NCI-H146 (cell line): ENCODE measurements around the gene TMC5.
"Not testable (repeated sequence)": the region's sequence is repeated elsewhere in the genome, so short reads cannot be mapped to it uniquely, and the experiment has no call there.

Experiments
- DNase-seq: peaks from one replicate; lab custom pipeline; 2025; lab: John Stamatoyannopoulos, UW

TMC5 gene, protein sequence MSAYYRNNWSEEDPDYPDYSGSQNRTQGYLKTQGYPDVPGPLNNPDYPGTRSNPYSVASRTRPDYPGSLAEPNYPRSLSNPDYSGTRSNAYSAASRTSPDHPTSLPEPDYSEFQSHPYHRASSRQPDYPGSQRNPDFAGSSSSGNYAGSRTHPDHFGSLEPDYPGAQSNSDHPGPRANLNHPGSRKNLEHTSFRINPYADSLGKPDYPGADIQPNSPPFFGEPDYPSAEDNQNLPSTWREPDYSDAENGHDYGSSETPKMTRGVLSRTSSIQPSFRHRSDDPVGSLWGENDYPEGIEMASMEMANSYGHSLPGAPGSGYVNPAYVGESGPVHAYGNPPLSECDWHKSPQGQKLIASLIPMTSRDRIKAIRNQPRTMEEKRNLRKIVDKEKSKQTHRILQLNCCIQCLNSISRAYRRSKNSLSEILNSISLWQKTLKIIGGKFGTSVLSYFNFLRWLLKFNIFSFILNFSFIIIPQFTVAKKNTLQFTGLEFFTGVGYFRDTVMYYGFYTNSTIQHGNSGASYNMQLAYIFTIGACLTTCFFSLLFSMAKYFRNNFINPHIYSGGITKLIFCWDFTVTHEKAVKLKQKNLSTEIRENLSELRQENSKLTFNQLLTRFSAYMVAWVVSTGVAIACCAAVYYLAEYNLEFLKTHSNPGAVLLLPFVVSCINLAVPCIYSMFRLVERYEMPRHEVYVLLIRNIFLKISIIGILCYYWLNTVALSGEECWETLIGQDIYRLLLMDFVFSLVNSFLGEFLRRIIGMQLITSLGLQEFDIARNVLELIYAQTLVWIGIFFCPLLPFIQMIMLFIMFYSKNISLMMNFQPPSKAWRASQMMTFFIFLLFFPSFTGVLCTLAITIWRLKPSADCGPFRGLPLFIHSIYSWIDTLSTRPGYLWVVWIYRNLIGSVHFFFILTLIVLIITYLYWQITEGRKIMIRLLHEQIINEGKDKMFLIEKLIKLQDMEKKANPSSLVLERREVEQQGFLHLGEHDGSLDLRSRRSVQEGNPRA

DNA sequence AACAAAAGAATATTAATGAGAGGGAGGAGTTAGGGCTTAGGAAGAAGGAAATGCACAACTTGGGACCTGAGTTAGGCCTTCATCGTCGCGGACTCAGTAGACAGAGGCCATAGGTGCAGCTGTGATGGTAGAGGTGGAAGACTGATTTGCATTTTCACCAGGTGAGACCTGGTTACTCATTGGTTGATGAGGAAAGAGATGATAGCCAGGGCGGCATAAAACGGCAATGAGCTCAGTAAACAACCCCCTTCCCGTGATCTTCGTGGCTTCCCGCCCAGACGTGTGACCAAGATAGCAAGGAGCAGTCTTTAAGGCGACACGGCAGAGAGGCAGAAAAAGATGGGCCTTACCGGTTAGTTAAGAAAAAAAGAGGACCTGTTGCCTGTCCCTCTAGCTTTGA, at the start of gene TMC5:
Gene TMC5 (plus strand): TSS at position 244 of the 400 bp plus-strand sequence. CDS start 22,156 bp downstream, outside the sequence.
- DNase-seq, result no peak

DNA sequence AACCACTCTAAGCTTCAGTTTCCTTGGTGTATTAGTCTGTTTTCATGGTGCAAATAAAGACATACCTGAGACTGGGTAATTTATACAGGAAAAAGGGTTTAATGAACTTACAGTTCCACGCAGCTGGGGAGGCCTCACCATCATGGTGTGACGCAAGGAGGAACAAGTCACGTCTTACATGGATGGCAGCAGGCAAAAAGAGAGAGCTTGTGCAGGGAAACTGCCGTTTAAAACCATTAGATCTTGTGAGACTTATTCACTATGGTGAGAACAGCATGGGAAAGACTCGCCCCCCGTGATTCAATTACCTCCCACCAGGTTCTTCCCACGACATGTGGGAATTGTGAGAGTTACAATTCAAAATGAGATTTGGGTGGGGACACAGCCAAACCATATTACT, 45.1 kb upstream of the TMC5 start:
- not testable (repeated sequence) for DNase-seq

DNA sequence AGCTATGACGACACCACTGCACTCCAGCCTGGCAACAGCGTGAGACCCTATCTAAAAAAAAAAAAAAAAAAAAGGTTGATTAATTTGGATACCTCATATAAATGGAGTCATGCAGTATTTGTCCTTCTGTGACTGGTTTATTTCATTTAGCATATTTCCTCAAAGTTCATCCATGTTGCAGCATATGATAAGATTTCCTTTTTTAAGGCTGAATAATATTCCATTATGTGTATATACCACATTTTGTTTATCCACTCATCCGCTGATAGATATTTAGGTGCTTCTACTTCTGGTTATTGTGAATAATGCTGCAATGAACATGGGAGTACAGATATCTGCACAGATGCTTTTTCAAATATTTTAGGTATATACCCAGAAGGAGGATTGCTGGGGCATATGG, 43.3 kb upstream of the TMC5 start:
- DNase-seq, result no peak

DNA sequence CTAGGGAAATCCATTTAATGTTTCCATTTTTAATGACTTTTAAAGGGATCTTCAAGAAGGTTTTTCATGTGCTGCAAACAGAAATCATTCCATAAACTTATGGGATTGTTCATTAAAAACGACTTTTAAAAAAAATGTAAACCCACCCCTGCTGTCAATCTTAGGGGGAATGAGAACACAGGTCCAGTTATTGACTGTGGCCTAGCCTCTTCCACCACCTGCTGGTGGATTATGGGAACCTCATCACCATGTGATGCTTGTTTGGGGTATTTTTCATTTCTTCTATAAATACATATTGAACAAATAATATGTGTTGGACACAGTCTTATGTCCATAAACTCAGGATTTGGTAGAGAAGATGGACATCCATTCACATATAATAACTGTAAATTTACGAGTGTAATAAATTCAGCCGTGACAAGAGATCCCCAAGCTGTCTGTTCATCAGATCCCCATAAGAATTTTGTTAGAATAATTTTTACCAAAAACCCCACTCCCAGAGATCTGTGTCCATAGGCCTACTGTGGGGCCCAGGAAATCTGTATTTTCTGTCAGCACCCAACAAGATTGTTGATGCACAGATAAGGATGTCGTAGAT, 42.0 kb upstream of the TMC5 start:
- DNase-seq, result peak; percentile 60

DNA sequence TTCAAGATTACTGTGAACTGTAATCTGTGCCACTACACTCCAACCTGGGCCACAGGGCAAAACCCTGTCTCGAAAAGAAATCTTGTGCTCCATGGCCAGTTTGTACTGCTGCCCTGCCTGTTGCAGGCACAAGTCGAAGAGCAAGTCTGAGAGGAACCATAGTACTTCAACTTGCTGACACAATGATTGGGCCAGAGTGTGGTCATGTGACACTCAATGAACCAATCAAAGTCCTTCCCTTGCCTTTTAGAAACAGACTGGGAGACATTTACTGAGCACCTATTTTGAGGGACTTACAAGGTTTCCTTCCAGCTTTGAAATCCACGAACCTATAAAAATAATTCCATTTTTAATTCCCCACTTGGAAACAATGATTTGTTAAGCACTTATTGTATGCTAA, 39.8 kb upstream of the TMC5 start:
- DNase-seq, result no peak

DNA sequence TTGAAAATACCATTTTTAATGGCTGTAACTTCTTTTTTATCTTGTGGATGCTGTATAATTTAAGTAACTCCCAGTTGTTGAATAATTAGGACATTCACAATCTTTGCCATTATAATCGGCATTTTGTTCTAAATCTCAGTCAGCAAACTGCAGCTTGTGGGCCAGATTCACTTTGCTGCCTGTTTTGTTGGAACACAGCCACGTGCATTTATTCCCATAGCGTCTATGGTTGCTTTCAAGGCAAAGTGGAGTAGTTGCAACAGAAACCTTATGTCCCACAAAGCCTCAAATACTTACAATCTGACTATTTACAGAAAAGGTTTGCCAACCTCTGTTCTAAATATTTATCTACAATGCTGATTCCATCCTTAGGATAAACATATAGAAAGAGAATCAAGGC, 39.2 kb upstream of the TMC5 start:
- DNase-seq, result no peak

DNA sequence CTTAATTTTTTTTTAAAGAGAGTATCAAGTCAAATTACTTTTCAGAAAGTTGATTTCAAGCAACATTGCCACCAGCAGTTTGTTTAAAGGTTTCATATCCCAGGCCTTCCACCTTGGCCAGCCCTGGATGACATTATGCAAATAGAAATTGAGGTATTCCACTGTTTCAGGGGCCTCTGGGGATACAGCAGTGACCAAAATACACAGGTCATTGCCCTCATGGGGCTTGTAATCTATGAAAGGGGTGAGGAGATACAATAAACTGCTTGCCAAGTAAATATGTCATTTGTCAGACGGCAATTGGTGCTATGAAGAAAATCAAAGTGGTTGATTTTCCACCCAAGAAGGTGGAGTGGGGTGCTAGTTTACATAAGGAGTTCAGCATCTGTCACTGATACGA, 37.8 kb upstream of the TMC5 start:
- DNase-seq, result no peak

DNA sequence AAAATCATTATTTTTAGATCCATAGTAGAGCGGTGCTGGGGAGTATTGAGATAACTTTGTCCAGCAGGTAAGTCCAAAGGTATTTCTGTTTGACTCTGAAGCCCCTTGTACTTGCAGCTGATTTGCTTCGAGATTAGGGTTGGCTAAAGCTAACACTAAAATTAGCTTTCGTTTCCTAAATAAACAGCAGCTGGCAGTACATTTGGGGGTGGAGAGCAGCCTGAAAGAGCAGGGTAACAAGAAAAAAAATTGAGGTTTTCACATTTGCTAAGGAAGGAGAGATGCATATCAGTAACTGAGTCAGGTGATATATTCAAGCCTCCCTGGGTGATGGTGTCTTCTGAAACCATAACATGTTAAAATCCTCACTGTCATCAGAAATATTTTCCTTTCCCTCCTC, 37.4 kb upstream of the TMC5 start:
- DNase-seq, result no peak

DNA sequence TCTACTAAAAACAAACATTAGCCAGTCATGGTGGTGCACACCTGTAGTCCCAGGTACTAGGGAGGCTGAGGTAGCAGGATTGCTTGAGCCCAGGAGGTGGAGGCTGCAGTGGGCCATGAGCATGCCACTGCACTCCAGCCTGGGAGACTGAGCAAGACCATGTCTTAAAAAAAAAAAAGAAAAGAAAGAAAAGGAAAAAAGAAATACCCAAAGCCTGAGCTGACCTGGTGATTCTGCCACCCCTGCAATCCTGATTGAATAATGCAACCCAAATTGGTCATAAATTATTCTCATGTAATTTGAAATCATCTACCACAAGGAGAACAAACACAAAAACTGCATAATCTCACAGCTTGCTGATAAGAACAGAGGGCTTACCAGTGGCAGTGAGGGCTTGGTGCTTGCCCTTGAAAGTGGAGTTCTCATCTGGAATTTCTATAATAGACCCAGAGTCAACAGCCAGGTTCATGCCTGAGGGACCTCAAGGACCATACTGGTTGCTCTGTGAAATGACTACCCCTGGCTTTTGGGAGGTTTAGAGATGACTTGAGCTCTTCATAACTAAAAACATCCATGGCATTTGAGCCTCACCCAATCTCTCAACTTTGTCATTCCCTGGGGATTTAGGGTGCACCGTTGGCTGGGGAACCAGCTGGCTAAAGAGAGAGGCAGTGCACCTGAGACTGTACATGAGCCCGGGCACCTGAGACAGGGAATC, 35.4 kb upstream of the TMC5 start:
- DNase-seq, result peak; percentile 83

DNA sequence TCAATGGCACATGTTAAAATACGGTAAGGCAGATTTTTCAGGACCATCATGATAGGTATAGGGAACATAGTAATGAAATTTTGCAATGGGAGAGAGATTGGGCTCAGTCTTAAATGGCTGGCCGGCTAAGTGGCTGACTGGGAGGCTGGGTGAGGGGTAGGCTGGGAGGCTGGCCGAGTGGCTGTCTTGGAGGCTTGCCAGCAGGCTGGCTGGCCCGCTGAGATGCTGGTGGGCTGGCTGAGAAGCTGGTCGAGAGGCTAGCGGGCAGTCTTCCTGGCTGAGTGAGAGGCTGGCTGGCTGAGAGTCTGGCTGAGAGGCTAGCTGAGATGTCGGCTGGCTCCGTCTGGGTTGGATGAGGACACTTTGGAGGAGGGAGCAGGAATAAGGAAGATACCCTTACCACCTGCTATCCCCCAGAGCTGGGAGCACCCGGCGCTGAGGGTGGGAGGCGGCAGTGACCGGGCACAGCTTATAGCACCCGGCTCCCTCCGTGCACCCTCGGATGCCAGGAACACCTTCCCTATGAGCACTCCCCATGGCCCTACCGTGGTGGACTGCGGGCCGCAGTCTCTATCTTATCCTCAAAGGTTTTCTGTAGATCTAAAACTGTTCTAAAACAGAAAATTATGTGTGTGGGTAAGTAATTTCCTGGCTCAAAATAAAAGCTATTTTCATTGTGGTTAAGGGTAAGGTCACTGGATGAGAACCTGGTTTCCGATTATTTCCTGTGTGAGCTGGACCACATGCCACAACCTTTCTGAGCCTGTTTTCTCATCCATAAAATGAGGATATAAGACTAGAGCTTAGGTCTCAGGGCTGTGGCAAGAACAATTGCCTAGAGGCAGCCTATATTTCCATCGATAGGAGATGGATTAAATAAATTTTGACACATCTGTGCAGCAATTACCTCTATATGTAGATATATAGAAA, 34.5 kb upstream of the TMC5 start:
- DNase-seq, result peak; percentile 72

DNA sequence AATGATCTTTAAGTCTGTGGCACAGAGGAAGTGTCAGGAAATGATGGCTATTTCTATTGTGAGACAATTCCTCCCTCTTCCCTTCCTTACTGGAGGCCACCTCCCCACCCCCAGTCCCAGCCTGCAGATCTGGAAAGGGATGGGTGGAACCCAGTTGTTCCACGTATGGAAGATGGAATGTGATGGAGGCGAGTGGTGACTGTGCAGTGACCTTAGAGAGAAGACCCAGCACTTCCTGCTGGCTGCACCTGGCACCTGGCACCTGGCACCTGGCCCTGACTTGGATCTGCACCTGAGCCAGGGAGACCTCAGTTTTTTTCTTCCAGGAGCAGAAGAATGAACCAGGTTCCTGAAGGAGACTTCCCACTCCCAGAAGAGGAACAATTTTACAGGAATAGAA, 33.0 kb upstream of the TMC5 start:
- peak; percentile 75 for DNase-seq

DNA sequence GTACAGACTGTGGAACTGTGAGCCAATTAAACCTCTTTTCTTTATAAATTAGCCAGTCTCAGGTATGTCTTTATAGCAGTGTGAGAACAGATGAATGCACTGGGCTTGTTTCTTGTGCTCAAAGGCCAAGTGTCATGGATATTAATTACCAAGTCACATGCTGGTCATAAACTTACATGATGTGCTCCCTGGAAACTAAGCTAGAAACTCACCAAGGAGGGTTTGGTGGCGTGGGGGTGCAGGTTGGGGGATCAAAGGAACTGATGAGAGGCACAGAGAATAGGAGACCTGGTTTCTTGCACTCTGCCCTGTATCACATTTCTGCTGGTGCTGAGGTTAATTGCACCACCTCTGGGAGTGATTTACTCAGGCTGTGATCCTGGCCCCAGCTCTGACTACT, 31.2 kb upstream of the TMC5 start:
- DNase-seq, result no peak

DNA sequence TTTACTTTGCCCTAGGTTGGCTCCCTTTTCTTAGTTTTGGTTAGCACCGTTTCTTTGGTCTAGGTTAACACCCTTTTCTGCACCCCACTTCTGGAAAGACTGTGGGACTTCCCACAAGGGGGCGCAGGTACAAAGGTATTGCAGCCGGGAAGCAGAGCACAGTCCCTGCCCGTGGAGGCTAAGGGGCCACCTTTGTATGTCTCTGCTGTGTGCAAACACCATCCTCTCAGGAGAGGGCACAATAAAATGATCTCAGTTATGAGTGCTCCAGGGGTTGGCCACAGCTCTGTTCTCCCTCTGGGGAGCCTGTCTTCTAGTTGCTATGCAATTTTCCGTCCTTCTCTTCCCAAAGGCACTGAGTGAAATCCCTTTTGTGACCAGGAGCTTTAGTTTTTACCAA, 28.4 kb upstream of the TMC5 start:
- peak; percentile 93 for DNase-seq

DNA sequence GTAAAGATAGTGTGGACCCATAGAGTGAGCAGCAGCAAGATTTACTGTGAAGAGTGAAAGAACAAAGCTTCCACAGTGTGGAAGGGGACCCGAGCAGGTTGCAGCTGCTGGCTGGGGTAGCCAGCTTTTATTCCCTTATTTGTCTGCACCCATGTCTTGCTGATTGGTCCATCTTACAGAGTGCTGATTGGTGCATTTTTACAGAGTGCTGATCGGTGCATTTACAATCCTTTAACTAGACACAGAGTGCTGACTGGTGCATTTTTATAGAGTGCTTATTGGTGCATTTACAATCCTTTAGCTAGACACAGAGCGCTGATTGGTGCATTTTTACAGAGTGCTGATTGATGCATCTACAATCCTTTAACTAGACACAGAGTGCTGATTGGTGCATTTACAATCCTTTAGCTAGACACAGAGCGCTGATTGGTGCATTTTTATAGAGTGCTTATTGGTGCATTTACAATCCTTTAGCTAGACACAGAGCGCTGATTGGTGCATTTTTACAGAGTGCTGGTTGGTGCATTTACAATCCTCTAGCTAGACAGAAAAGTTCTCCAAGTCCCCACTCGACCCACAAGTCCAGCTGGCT, 26.4 kb upstream of the TMC5 start:
- DNase-seq, result not testable (repeated sequence)

DNA sequence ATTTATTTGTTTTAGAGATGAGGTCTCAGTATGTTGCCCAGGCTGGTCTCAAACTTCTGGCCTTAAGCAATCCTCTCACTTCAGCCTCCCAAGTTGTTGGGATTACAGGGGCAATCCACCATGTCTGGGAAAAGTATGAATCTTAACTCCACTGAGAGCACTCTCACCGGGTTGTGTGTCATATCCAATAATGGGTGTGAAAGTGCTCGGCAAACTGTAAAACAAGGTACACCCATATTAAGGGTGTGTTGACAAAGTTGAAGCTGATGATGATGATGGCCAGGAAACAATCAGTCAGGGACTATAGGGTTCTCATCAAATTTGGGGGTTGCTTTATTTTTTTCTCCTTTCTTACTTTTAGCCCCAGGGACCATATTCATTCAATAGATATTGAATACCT, 25.3 kb upstream of the TMC5 start:
- no peak for DNase-seq

DNA sequence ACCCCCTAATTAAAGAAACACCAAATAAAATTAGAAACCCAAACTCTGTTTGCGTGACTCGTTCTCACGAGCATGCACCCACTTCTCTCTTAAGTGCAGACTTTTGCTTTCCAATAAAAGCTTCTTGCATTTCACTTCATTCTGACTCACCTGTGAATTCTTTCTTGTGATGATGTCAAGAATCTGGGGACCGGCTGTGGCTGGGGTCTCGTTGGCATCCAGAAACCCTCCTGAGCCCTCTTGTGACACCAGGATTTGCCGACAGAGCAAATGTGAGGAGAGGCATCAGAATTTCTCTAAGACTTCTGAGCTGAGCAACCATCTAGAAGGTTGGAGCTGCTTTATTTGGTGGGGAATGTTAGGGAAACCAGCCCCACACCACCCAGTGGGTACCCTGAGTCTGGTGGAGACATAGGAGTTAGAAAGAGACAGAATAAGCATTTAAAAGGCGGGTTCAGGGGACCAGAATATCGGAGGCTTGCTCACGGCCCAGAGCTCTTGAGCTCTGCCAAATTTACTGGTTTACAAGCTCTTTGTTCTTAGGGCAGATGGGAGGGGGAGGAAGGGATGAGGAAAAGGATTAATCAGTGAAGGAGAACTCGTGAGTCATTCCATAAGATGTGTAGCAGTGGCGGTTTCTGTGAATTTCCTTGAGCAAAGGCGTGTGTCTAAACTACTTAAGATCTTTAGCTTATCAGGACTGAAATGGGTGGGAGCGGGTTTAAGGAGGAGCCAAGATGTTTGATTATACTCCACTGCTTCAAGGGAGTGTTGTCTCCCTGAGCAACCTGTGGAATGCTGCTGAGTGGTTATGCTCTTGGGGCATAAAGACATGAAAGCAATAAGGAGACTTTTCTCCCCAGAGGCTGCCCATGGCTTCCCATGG, 24.2 kb upstream of the TMC5 start:
- DNase-seq, result no peak

DNA sequence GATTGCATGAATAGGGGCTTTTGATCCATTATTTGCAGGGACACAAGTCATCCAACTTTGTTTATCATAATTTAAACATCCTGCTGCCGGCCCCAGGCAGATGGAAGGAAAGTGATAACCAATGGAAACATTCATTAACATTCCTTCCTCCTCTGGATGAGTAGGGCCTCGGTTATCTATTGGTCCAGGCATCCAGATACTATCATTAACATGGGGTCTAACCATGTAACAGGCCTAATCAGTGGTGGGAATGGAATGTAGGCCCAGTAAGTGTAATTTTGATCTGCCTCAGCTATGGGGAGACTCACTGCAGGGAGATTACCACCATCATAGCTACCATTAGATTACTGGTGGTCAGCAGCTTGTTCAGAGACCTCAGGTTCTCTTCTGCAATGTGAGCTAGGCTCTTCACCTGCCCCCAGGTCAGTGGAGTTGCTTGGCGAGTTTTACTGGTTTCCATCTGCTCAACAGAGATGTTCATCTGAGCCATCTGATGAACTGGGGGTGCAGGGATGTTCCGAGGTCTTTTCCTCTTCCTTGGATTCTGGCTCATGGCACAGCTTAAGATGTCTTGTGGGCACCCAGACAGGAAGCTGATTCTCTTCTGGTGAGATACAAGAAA, 21.9 kb upstream of the TMC5 start:
- DNase-seq, result not testable (repeated sequence)

DNA sequence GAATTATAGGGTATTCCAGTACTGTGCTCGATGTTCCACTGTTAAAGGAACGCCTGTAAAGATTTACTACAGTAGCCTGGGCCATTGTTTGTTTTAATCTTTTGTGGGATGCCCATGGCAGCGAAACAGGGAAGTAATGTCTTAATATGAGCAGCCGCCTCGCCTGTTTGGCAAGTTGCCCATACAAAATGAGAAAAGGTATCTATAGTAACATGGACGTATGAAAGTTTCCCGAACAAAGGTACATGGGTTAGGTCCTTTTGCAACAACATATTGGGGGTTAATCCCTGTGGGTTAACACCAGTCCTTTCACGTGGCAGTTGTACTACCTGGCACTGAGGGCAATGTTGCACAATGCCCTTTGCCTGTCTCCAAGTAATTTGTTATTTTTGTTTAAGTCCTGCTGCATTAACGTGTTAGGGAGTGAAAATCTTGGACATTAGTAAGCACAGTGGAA, 21.1 kb upstream of the TMC5 start:
- peak; percentile 85 for DNase-seq

DNA sequence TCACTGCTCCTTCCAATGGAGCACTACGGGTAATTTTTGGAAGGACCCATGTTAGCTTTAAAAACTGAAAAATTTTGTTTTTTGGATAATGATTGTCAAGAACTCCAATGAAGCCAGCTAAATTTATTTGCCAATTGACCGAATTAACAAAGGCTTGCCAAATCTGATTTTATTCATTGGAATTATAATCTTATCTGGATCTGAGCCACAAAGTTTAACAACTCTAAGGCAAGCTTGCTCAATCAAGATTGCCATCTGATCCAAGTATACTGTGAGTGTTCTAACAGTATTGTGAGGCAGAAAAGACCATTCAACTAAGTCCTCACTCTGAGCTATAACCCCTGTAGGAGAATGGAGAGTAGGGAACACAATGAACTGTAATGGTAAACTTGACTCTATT, 20.3 kb upstream of the TMC5 start:
- not testable (repeated sequence) for DNase-seq
